ENCODE results near the gene SHF.

SHF gene

DNA sequence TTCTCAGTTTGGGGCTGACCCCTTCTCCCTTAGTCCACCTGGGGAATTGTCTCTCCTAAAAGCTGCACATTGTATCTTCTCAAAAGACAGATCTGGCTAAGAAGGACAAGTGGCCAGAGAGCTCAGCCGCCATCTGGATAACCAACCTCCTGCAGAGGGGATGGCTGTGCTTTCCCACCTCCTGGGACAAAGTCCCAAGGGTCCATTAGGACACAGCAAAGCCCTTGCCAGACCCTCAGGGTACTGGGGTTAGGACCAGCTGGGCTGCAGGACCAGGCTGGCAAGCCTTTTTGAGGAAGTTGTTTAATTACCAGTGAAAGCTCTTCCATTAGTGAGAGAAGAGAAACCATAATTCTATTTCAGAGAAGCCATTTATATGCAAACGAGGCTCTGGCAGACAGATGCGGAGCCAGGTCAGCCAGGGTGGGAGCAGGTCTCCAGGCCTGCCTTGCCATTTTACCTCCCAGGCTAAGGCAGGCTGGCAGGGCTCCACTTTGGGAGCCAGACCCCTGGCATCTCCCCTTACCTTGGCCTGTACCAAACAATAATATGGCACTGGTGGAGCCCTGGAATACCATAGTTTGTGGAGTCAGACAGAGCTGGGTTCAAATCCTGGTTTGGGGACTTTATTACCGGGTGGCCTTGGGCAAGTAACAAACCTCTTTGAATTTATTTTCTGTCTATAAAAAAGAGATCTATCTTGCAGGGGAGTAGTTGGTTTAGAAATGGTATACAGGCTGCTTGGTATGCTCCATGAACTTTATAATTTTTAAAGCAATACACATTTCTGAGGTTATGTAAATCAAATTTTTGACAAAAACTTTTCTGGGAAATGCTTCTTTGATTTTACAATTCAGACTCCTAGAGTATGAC, 17.9 kb downstream of the SHF start:
- no peak for DNase-seq (ENCODE audit: low spot score)

DNA sequence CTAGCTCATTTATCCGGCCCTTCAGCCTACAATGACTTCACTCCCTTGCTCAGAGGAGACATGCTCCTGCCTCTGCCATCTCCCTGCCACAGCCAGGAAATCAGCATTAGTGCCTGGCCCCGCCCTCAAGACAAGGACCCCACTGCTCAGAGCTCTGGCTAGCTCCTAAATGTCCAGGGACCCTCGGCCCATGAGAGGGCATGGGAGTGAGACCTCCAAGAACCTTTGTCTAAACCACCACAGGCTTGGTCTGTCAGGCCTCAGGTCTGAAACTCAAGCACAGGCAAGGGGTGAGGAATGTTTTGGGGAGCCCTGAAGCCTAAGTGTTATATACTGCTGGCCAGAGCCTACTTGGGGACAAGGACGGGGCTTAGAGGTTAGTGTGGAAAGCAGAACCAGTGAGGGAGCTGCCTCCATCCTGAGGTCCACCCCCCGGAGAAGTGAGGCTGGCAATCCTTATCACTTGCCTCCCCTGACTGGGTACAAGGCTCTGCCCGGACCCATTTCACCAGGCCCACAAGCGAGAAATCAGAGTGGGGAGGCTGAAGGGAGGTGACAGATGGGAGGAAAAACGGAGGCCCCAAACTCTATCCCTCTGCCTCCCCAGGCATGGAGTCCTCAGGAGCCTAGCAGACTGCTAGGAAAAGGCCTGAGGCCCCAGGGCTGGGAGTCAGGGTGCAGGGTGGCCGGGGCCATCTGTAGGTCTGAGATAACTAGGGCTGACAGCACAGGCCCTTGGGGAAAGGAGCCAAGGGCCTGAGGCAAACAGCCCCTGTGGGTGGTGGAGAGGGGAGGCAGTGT, 18.8 kb downstream of the SHF start:
- no peak for DNase-seq (ENCODE audit: low spot score)

DNA sequence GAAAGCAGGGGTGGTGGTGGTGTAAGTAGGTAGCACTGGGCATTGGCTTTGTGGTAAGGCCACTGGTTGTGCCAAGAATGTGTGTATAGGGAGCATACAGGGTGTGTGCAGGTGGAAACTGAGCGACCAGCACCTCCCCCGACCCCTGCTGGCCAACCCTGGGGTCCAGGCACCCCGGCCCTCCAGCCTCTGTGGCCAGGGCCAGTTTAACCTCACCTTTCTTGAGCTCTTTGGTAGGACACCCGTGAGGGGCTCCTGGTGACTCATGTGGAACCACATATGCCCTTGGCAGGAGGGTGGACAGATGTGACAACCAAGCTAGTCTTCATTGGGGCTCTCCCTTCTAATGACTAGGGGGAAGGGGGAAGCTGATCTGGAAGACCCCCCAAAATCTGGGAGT, 19.5 kb downstream of the SHF start:
- DNase-seq (ENCODE audit: low spot score) = no peak

DNA sequence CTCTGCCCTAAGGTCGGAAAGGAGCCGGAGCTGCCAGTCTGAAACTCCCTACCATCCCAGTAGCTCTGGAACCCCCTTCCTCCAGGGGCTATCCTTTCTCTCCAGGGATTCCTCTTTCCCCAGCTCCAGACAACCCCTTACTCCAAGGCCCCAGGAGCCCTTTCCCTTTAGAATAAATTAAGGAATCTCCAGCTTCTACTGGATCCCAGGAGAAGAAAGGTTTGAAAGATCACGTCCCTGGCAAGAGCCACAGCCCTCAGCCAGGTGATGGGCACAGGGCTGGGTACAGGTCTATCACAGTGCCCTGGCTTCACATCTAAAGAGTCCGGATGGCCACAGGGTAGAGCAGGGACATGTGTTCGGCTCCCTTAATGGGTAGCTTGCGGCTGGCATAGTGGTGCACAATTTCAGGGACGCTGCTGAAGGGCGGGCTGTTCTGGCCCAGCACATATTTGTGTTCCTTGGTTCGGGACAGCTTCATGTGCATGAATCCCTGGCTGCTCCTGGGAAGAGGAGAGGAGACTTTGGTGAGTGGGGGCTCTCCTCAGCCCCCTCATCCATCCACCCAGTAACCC, 20.0 kb downstream of the SHF start:
- DNase-seq (ENCODE audit: low spot score) = no peak

DNA sequence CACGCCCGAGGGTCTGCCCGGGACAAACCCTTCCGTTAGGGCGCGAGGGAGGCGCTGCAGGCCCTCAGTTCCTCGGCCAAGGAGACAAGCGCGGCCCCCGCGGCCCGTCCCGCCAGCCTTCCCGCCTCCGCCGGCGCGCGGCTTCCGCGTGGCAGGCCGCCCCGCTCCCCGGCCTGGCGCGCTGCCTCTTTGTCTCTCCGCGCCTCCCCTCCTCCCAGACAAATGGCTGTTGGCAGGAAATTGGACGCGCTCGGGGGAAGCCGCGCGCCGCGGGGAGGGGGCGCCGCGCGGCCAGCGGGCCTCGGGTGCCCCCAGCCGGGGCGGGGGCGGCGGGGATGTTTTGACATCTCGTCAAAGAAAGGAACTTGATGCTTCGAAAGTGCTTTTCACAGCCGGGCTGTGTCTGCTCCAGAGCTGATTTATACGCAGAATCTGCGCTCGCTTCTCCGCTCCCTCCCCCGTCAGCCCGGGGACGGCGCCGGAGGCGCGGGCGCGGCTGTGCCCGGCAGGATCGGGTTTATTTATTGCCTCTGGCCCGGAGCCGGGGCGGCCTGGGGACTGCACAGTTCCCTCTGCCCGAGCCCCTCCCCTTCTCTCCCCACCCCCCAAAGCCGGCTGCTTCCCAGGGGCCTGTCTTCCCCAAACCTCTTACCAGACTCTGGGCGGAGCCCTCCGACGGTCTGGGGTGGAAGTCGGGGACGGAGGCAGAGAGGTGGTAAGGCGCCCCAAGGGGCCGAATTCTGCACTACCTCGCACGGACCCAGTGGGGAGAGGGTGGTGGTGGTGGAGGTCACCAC, 20.7 kb downstream of the SHF start:
- peak; percentile 85 for DNase-seq (ENCODE audit: low spot score)

DNA sequence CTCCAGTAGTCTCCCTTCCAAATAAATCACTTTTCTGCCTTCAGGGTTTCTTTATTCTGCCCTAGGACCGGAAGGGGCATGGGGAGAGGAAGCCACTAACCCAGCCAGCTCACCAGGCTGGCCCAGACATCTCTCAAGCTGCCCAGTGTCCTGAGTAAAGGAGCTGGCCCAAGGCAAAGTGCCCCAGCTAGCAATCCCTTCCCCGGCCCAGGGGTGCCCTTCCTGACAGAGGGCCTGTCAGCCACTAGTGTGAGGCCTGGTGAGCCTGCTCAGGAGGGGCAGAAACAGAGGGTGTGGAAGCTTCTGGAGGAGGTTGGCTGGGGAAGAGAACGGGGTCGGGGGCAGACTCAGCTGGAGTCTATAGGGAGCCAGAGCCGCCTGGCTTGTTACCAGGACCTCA, 22.2 kb downstream of the SHF start:
- no peak for DNase-seq (ENCODE audit: low spot score)

DNA sequence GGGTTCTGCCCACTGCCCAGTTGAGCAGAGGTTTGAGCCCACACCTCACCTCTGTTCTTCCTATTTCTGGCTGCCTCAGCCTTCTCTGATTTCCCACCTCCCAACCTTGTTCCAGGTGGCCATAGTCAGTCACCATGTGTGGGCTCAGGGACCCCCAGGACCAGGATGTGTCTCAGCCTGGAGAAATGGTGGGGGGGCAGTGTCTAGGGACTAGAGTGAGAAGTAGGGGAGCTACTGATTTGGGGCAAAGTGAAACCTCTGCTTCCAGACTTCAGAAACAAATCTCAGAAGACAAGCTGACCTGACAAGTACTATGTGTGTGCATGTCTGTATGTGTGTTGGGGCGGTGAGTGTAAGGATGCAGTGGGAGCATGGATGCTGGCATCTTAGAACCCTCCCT, 22.9 kb downstream of the SHF start:
- DNase-seq (ENCODE audit: low spot score) = no peak

DNA sequence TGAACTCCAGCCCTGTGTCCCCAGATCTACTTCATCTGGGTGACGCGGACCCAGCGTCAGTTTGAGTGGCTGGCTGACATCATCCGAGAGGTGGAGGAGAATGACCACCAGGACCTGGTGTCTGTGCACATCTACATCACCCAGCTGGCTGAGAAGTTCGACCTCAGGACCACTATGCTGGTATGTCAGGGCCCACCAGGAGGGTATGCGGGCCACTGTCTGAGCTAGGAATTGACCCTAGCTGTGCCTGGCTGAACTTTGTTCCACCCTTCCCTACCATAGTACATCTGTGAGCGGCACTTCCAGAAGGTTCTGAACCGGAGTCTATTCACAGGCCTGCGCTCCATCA, 24.3 kb downstream of the SHF start:
- DNase-seq (ENCODE audit: low spot score) = no peak

DNA sequence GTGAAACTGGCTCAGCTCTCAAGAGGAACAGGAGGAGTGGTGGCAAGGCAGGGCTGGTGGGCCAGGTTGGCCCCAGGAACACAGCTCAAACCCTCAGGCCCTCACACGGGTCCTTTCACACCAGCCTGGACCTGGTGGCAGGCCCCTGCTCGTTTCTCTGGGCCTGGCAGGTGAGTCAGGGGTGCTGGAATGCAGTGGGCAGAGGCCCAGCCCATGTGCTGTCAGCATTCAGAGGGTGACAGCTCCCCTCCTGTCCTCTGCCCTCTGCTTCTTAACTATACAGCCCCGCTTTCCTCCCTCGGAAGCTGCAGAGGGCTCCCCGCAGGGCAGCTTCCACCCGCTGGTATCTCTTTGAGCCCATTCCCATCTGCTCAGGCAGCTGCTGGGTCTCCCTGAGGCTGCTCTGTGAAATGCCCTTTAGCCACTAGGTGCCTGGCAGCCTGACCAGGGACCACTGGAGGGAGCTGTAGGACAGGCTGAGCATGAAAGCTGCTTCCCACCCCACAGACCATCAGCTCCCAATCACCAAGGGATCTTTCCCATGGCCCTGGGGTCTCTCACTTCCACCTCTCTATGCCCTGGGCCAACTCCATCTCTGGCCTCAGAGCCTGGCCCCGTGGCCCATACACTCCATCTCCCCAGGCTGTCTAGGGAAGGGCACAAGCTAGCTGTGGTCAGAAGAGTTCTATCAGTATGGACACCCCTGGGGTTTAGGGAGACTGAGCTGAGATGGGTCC, 24.8 kb downstream of the SHF start:
- DNase-seq (ENCODE audit: low spot score) = peak; percentile 91

DNA sequence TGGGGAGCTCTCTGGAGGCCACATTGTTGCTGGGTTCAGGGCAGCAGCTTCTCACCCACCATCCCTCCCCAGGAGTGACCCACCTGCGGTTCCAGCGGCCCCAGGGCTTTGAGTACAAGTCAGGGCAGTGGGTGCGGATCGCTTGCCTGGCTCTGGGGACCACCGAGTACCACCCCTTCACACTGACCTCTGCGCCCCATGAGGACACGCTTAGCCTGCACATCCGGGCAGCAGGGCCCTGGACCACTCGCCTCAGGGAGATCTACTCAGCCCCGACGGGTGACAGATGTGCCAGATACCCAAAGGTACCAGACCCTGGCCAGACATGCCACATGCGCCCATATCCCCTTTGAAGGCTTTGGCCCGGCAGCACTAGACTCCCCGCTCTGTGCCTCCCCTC, 26.1 kb downstream of the SHF start:
- no peak for DNase-seq (ENCODE audit: low spot score)

DNA sequence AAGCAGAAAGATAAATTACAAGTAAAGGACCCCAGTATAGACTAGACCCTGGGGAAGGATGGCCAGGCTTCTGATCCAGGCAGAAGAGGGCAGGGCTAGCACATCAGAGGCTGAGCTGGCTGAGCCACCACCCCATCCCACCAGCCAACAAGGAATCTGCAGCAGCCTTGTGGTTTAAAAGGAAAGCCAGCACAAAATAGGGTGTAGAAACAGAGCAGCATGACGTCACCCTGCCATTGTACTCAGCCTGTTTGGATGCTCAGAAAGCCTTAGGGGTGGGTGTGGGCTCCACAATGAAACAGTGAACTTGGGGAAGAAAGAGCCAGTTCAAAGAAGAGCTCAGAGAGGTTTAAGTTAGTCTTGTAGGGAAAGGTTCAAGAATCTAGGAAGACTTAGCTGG, 29.8 kb downstream of the SHF start:
- peak; percentile 41 for DNase-seq (ENCODE audit: low spot score)

DNA sequence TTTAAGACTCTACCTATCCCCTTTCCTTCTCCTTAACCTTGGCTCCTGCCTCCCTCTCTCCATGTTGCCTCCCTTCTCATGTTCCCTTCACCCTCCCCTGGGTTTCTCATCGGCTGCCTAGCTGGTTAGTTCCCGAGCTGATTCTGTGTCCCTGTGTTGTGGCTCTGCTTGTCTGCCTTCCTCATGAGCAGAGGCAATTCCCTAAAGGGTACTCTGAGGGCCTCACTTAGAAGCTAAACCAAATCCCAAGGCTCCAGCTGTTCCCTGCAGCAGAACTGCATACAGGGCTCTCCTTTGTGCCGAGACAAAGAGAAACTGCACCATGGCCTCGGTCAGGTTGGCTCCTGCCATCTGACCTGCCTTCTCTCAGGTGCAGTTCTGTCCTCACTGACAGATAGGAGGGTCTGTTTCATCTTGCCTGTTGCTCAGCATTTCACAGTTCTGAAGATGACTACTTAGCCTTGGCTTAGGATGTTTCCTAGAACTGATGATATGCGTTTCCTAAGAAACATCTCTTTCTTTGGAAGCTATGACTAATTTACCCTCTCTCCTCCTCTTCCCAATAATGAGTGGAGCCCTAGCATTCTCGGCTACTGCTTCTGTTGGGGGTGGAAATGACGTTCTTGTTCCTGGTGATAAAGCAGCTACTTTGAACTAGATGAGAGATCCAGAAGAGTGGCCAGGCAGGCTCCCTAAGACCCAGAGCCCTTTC, 30.9 kb downstream of the SHF start:
- no peak for DNase-seq (ENCODE audit: low spot score)

DNA sequence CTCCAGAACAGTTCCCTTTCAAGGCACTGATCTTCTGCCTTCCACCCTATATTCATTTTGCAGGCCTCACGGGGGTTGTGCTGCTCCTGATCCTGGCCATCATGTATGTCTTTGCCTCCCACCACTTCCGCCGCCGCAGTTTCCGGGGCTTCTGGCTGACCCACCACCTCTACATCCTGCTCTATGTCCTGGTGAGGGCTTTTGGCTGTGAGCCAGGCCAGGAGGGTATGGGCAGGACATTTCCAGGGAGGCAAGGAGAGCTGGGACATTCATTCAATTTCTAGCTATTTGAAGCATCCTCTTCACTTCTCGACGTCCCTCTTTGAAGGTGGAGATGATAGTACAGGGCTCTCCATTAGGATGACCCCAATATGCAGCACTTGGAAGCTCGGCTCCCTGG, 32.0 kb downstream of the SHF start:
- DNase-seq (ENCODE audit: low spot score) = no peak

DNA sequence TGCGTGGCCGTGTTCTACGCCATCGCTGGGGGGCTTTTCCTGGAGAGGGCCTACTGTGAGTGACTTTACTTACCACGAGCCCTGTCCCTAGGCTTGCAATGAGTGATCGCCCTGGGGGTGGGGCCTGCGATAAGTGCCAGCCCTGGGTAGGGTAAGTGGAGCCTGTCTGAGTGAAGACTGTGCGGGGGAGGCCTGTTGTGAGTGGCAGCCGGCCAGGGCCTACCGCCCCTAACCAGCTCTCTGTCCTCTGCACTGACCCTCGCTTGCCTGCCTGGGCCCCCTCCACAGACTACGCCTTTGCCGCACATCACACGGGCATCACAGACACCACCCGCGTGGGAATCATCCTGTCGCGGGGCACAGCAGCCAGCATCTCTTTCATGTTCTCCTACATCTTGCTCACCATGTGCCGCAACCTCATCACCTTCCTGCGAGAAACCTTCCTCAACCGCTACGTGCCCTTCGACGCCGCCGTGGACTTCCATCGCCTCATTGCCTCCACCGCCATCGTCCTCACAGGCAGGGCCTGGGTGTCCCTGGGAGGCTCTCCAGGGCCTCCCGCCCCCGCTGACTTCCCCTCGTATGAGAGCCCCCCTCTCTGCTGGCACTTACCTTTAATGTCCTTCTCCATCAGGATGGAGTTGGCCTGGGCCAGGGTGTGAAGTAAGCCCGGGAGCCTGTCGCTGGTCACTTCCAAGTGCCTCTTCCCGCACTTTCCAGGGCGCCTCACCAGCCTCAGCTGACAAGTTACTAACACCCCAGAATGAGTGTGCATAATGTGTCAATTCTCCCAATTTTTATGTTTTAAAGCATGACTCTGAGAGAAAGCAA, 35.6 kb downstream of the SHF start:
- no peak for DNase-seq (ENCODE audit: low spot score)

DNA sequence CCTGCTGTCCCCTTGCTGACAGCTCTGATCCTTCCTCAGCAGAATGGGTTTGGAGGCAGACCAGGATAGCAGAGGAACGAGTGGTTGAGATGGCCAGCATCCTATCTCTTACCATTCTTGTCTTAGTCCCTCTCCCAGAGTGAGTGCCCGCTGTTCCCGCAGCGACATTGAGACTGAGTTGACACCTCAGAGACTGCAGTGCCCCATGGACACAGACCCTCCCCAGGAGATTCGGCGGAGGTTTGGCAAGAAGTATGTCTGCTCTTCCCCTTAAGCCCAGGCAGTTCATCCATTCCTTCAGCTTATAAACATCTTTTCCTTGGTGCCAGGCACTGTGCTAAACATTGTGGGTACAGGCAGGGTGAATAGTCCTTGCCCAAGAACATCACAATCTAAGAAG, 36.8 kb downstream of the SHF start:
- no peak for DNase-seq (ENCODE audit: low spot score)

DNA sequence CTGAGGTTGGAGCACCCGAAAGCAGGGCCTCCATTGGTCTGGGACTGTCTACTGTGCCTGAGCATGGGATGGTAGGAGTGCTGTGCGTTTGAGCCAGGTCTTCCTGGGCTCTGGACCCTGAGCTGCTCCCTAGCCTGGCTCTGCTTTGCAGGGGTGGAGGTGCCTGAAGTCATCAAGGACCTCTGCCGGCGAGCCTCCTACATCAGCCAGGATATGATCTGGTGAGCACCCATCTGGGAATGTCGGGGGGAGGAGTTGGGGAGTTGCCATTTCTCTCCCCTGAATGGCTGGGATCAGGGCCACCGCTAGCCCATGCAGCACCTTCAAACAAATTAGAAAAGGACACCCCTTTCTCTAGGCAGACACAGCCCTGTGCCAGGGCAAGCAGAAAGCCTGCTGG, 37.3 kb downstream of the SHF start:
- no peak for DNase-seq (ENCODE audit: low spot score)

DNA sequence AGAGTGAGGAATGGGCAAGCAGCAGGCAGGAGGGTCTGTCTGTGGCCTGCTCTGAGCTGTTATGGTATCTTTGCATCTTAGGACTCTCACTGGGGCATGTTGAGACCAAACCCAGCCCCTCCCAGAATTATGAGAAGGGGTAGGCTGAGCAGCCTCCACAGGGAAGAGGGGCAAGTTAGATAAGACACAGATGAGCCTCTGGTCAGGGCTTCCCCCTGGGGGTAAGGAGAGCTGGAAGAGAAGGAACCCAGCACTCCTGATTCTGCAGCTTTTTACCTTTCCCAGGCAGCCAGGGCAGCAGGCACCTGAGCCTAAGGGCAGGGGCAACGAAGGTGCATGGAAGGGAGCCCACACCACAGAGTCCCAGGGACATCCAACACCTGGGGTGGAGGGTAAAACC, 38.7 kb downstream of the SHF start:
- no peak for DNase-seq (ENCODE audit: low spot score)

DNA sequence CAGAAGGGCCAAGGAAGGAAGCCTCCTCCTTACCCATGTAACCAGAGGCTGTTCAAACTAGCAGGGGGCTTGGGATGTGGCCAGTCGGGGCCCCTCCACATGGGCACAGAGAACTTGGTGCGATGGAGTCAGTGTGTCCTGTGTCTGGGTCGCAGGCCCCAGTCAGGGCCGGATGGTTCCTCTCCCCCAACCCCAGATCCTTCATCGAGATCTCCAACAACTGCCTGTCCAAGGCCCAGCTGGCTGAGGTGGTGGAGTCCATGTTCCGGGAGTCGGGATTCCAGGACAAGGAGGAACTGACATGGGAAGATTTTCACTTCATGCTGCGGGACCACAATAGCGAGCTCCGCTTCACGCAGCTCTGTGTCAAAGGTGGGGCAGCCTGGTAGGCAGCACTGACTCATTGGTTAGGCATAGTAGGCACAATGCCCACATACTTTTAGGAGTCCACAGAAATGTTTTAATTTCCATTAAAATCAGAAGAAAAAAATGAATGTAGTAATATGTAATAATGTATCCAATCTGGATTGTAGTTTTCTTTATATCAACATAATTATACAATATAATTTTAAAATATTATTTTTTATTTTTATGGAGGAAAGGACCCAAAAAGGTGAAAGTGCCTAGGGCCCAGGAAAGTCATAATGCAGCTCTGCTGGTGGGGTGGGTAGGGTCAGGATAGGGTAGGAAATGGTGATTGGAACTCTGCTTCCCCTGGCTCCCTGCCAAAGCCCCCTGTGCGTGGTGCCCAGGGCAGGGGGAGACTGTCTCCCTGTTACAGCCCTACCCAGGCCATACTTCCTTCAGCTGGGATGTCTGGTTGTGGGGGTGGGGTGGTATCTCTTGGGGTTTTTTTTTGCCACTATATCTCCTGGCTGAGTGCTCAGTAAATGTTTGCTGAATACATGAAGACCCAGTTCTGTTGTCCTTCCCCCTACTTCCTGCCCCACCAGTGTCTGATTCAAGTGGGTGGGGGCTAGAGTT, 39.4 kb downstream of the SHF start:
- no peak for DNase-seq (ENCODE audit: low spot score)

DNA sequence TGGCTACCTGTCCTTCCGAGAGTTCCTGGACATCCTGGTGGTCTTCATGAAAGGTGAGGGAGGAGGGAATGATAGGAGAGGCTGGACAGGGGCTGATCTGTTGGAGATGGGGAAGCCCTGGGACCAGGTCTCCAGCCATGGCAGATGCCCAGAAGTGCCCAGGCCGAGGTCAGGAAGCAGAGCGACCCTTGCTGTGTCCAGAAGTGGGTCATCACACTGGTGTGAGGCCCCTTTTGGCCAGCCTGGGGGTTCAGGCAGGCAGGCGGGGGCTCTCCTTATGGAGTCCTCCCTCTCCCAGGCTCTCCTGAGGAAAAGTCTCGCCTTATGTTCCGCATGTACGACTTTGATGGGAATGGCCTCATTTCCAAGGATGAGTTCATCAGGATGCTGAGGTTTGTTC, 40.2 kb downstream of the SHF start:
- DNase-seq (ENCODE audit: low spot score) = no peak

Measured in iPS-NIHi11 (cell line).